Naive B cell (primary cell): ENCODE results near the gene SATL1. TPM values are rescaled to one million over a fixed set of nuclear protein-coding genes. Genes with fewer than 3 reads are reported as not detected.
"Not testable (repeated sequence)": the region's sequence is repeated elsewhere in the genome, so short reads cannot be mapped to it uniquely, and the experiment has no call there.

Experiments
- ATAC-seq, 2 donors: fragments of 150-1000 bp; cut with Tn5 transposase; 2 replicates each; pipeline ENCODE4 v1.10.0; 2021; ENCODE audit warnings: low read depth in 2 of 2, mild to moderate bottlenecking in 2 of 2, moderate library complexity in 2 of 2
- DNase-seq: peaks from one replicate; pipeline ENCODE4 v3.0.0; 2022
- H3K27ac Mint-ChIP-seq, 6 donors: one replicate each; pipeline ENCODE4 v1.8.0; 2020 to 2022; ENCODE audit warnings: mild to moderate bottlenecking in 6 of 6, mixed read lengths in 6 of 6, moderate library complexity in 5 of 6, inconsistent platforms in 2 of 6
- H3K27me3 Mint-ChIP-seq, 3 donors: one replicate each; pipeline ENCODE4 v1.8.0; 2021 to 2022; ENCODE audit warnings: mixed read lengths in 3 of 3, mild to moderate bottlenecking in 1 of 3
- H3K36me3 Mint-ChIP-seq, 2 donors: one replicate each; pipeline ENCODE4 v1.8.0; 2020 to 2022; ENCODE audit warnings: mixed read lengths in 2 of 2, inconsistent platforms in 1 of 2, mild to moderate bottlenecking in 1 of 2
- H3K4me1 Mint-ChIP-seq, 3 donors: one replicate each; pipeline ENCODE4 v1.8.0; 2020 to 2022; ENCODE audit warnings: mixed read lengths in 3 of 3, inconsistent platforms in 1 of 3, mild to moderate bottlenecking in 1 of 3, moderate library complexity in 1 of 3
- H3K4me3 Mint-ChIP-seq, 8 donors: one replicate each; pipeline ENCODE4 v1.8.0; 2020 to 2022; ENCODE audit warnings: mild to moderate bottlenecking in 8 of 8, mixed read lengths in 8 of 8, moderate library complexity in 8 of 8, inconsistent platforms in 2 of 8
- H3K9me3 Mint-ChIP-seq, 7 donors: one replicate each; pipeline ENCODE4 v1.8.0; 2020 to 2022; ENCODE audit warnings: mixed read lengths in 7 of 7, mild to moderate bottlenecking in 5 of 7, inconsistent platforms in 2 of 7, moderate library complexity in 1 of 7
- polyA plus RNA-seq, 6 donors: library from polyadenylated mRNA; unstranded; fragments of 300-500 nt; fragmentation: Illumina TruSeq; gene quantifications; one replicate each; pipeline ENCODE4 v1.2.3, GENCODE V29; 2021; ENCODE audit warnings: low read depth in 6 of 6

The SATL1 gene
- polyA plus RNA-seq, 6 donors from 2014 or later = not detected

DNA sequence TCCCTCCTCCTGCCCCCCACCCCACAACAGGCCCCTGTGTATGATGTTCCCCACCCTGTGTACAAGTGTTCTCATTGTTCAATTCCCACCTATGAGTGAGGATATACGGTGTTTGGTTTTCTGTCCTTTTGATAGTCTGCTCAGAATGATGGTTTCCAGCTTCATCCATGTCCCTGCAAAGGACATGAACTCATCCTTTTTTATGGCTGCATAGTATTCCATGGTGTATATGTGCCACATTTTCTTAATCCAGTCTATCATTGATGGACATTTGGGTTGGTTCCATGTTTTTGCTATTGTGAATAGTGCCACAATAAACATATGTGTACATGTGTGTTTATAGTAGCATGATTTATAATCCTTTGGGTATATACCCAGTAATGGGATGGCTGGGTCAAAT, 166.3 kb downstream of the SATL1 start:
- DNase-seq, H3K27me3 Mint-ChIP-seq, H3K27ac Mint-ChIP-seq, ATAC-seq, H3K9me3 Mint-ChIP-seq, H3K36me3 Mint-ChIP-seq, H3K4me3 Mint-ChIP-seq, H3K4me1 Mint-ChIP-seq: not testable (repeated sequence)

- ATAC-seq (no peak), DNase-seq (no peak)
- Mint-ChIP-seq H3K27ac (no peak overlapping the region), H3K9me3 (peaks cover 0 to 17% (median 0%) of the 10 kb centered on the region in 7 donors), H3K36me3 (peaks cover 0 to 10% of the 10 kb centered on the region in 2 donors), H3K27me3 (no peaks in the 10 kb centered on the region), H3K4me1 (peaks cover 0 to 5% (median 1%) of the 10 kb centered on the region in 3 donors), H3K4me3 (no peak overlapping the region)
These were observed 177.9 kb downstream of the SATL1 start for GRCh38 chrX:85065512-85066198.

DNA sequence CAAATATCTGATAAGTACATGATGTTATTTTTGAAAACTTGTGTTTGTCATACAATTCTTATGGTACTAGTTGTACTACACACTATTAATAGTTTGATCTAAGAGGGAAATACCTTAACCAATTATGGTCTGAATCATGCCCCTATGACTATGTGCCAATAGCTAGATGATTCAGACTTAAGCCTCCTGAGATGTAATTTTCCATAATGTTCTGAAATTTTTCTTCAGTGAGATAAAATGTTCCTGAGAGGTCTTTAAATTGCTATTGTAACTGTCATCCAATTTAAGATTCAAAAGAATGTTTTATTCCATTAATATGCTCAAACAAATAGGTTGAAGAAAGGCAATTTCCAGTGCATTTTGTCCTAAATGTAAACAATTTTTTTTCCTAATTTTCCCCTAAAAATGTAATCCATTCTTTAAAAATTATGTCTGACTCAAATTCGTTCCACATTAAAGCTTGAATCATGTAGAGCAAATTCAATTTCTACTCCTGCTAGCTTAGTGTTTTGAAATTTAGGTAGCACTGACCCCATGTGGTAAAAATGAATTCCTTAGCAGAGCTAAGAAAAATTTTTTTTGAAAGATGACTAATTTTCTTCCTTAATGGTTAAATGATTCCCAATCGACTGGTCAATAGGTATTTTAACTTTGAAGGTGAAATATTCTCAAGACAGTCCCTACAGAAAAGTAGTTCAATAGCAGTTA, 190.8 kb downstream of the SATL1 start:
- no peak overlapping the region for H3K4me3 Mint-ChIP-seq
- DNase-seq (no peak), ATAC-seq (no peak)
- H3K27ac Mint-ChIP-seq = peak overlapping the region in 1 of 6 donors; percentile 66
- H3K9me3 Mint-ChIP-seq = peaks cover 0 to under 1% (median 0%) of the 10 kb centered on the region in 7 donors
- no peaks in the 10 kb centered on the region for H3K27me3 Mint-ChIP-seq
- H3K36me3 Mint-ChIP-seq = no peaks in the 10 kb centered on the region
- no peaks in the 10 kb centered on the region for H3K4me1 Mint-ChIP-seq

GRCh38 chrX:85052205-85052604, 191.4 kb downstream of the SATL1 start:
- Mint-ChIP-seq H3K4me1 (no peaks in the 10 kb centered on the region), H3K27me3 (no peaks in the 10 kb centered on the region), H3K36me3 (no peaks in the 10 kb centered on the region), H3K9me3 (no peaks in the 10 kb centered on the region), H3K4me3 (no peak overlapping the region), H3K27ac (no peak overlapping the region)
- no peak for DNase-seq
- ATAC-seq = no peak

- Mint-ChIP-seq H3K36me3 (no peaks in the 10 kb centered on the region), H3K27ac (no peak overlapping the region), H3K4me1 (no peaks in the 10 kb centered on the region), H3K4me3 (no peak overlapping the region), H3K9me3 (no peaks in the 10 kb centered on the region), H3K27me3 (no peaks in the 10 kb centered on the region)
- no peak for ATAC-seq
- no peak for DNase-seq
These were observed 192.0 kb downstream of the SATL1 start for GRCh38 chrX:85051627-85052026.

Other genes starting within 250 kb of the SATL1 start
- gene APOOL, start 239.9 kb downstream of the SATL1 start, polyA plus RNA-seq = 1 to 10 TPM; 4.9 to 8.1 (median 6.0) TPM
- gene ZNF711, start 212 bp upstream of the SATL1 start, polyA plus RNA-seq = 1 to 10 TPM; 1.6 to 8.0 (median 7.0) TPM
- gene POF1B, start 135.9 kb upstream of the SATL1 start, polyA plus RNA-seq = under 1 TPM in 3 of 6 donors, not detected in 3; 0.25 to 0.54 (median 0.27) TPM